HG03196 (cell line): ENCODE data around the gene THAP3.

Experiments
- ATAC-seq: cut with Tn5 transposase; IDR thresholded peaks from one replicate; pipeline ENCODE4 v1.9.1; 2021; ENCODE audit not compliant: unreplicated experiment

THAP3 gene

DNA sequence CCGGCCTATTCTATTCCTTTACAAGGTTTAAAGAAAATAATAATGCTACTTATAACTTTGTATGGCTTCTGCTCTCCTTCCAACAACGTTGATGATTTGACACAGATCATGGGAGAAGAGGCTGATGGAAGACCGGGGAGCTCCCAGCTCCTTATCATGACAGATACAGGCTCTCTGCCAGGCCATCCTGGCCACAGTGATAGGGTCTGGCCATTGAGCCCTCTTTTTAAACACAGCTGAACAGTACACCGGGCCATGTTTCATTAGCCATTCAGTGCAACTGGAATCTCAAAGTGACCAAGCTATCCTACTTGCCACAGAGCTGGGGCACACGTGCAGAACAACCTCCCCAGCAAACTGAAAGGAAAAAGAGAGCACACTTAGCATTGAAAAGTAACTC lies 42.0 kb downstream of the THAP3 start:
- ATAC-seq, result no peak

DNA sequence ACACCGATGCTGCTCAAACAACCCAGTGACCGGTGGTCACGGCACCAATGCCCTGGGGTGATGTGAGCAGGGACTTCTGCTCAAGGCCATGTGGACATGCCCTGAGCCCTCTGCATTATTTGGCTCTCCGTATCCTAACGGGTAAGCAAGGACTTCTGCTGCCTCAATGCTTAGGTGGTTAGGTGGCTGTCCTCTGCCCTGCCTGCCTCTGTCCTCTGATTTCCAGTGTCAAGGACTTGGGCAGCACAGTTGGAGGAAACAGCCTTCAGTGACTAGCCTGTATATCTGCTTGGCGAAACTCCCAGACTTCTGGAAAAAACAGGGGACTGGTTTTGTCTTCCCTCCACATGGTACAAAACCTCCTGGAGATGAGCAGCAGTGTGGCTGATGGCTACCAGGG lies 42.5 kb downstream of the THAP3 start:
- ATAC-seq, result no peak

DNA sequence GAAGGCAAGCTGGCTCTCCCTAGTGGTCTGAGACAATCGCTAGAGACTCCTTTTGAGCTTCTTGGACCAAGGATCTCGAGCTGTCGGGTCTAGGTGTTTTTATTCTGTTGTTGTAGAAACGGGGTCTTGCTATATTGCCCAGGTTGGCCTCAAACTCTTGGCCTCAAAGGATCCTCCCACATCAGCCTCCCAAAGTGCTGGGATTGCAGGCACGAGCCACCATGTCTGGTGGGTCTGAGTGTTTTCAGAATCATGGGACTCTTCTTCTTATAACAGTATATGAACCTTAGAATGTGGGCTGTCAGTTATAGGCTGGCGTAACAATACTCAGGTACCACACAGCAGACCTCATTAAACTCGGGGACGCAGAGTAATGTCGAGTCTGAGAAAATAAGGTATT lies 43.8 kb downstream of the THAP3 start:
- no peak for ATAC-seq

- ATAC-seq, result no peak
These were observed 47.9 kb downstream of the THAP3 start for GRCh38 chr1:6672558-6672957.

DNA sequence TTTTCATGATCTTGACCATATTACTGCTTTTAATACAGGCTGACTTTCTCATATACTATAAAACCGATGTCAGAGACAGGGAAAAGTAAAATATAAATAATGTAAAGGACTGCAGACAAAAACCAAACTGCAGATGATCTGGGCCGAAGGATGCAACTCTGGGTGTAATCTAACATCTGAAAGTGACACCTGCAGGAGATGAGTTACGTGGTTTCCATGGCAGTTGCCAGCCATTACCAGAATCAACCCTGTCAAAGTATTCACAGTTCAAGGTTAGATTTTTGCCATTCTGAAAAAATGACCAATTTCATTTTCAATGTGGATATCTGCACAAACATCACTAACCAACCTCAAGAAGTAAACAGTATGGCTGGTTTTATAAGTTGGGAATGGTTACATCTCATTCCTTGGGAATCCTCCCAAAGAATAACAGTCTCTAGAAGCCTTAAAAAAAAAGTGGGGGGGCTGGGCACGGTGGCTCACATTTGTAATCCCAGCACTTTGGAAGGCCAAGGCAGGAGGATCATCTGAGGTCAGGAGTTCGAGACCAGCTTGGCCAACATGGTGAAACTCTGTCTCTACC lies 49.2 kb downstream of the THAP3 start:
- no peak for ATAC-seq

DNA sequence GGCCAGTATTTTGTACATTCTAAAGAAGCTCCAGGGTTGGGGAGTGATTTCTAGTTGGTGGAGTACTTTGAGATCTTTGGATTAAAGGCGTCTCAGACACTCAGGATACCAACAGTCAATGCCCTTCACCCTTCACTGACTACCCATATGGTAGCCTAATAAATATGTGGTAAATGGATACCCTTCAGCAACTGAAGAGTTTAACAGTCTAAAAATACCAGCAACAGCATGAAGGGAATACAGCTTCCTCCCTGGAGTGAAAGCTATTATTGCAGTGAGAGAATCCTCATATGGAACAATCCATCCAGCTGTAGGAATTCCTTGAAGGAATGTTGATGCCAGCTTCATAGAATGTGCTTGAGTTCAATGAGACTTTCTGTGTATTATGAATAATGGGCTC lies 50.1 kb downstream of the THAP3 start:
- no peak for ATAC-seq

GRCh38 chr1:6675941-6676340 lies 51.3 kb downstream of the THAP3 start:
- ATAC-seq, result no peak
